SKM-1 treated with dmso at 0.1 percent for 144 hours (cell line): ENCODE measurements around the gene LUZP2.

Experiments
- DNase-seq: peaks from one replicate; lab custom pipeline; 2025; ENCODE audit not compliant: unreplicated experiment; lab: John Stamatoyannopoulos, UW

Gene LUZP2

GRCh38 chr11:24628224-24628776 is 131.4 kb downstream of the LUZP2 start:
- DNase-seq, result no peak

- DNase-seq, result no peak
Observed at GRCh38 chr11:24634606-24635160, 137.8 kb downstream of the LUZP2 start.

GRCh38 chr11:24635588-24636290 is 138.9 kb downstream of the LUZP2 start:
- DNase-seq, result no peak

- DNase-seq, result no peak
Observed at GRCh38 chr11:24636291-24636629, 139.4 kb downstream of the LUZP2 start.

GRCh38 chr11:24637520-24637919 is 140.7 kb downstream of the LUZP2 start:
- no peak for DNase-seq

- DNase-seq, result no peak
Observed at GRCh38 chr11:24642648-24643047, 145.8 kb downstream of the LUZP2 start.

- DNase-seq, result no peak
Observed at GRCh38 chr11:24645563-24645962, 148.7 kb downstream of the LUZP2 start.

GRCh38 chr11:24651873-24652272 is 155.0 kb downstream of the LUZP2 start:
- no peak for DNase-seq

GRCh38 chr11:24653901-24654300 is 157.0 kb downstream of the LUZP2 start:
- no peak for DNase-seq

GRCh38 chr11:24661331-24661730 is 164.5 kb downstream of the LUZP2 start:
- DNase-seq, result no peak

- DNase-seq, result no peak
Observed at GRCh38 chr11:24664399-24664798, 167.5 kb downstream of the LUZP2 start.

- no peak for DNase-seq
Observed at GRCh38 chr11:24667353-24667968, 170.6 kb downstream of the LUZP2 start.

GRCh38 chr11:24678703-24679348 is 182.0 kb downstream of the LUZP2 start:
- no peak for DNase-seq

GRCh38 chr11:24679821-24680351 is 183.0 kb downstream of the LUZP2 start:
- no peak for DNase-seq

GRCh38 chr11:24683583-24683982 is 186.7 kb downstream of the LUZP2 start:
- DNase-seq, result no peak

- no peak for DNase-seq
Observed at GRCh38 chr11:24685821-24686220, 189.0 kb downstream of the LUZP2 start.

GRCh38 chr11:24687531-24688147 is 190.8 kb downstream of the LUZP2 start:
- DNase-seq, result no peak

GRCh38 chr11:24688981-24689380 is 192.1 kb downstream of the LUZP2 start:
- DNase-seq, result no peak

- no peak for DNase-seq
Observed at GRCh38 chr11:24697522-24698111, 200.8 kb downstream of the LUZP2 start.

GRCh38 chr11:24704716-24705115 is 207.9 kb downstream of the LUZP2 start:
- DNase-seq, result no peak

- no peak for DNase-seq
Observed at GRCh38 chr11:24705474-24705873, 208.6 kb downstream of the LUZP2 start.
